Measurements from ENCODE around the gene TMEM17. TPM values are rescaled to one million over a fixed set of nuclear protein-coding genes. Genes with fewer than 3 reads are reported as not detected.

The TMEM17 gene
- total and polyA plus RNA-seq, 2 of the 13 experiments (the other 11 are each of a cell fraction or from before 2014, with no cell fraction given), result 0.22 to 0.50 TPM

DNA sequence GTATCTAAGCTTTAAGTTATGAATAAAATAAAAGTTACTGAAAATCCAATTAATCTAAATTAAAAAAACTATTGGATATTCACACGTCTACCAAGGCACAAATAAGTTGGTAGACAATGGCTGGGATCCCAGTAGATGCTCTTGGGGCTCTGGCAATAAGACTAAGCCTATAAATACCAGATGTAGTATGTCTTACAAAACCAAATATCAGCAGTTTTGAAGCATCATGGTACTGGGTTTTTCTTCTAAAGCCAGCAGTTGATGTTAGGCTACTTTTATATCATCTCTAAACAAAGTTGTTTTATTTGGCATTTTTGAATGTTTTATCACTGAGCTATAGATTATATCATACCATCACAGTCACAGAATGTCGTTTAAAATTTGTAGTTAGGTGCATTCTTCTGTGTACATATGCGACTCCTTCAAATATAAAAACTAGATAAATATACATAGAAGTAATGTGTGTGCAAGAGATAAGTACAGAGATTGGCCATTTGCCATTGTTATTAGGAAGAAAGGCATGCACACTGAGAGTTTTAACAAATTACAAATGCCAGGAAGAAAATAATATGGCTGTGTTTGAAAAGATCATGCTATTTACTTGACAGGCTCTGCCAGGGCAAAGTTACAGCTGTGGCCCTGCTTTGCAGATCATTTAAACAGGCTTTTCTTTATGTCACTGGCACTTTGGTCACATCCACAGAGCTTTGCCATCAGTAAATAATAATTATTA is 21.6 kb upstream of the TMEM17 start (continued):
- TF ChIP-seq, protein P1, sequence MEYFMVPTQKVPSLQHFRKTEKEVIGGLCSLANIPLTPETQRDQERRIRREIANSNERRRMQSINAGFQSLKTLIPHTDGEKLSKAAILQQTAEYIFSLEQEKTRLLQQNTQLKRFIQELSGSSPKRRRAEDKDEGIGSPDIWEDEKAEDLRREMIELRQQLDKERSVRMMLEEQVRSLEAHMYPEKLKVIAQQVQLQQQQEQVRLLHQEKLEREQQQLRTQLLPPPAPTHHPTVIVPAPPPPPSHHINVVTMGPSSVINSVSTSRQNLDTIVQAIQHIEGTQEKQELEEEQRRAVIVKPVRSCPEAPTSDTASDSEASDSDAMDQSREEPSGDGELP (IDR thresholded peaks at IDR 0.05; ENCODE audit: borderline replicate concordance, low read depth), result peak; percentile 51; the same call in 1 of the 2 replicates
- TF ChIP-seq HMGA1 (CRISPR knock-in tag; conservative IDR thresholded peaks at IDR 0.05) (no peak), NCOA5 (CRISPR knock-in tag; IDR thresholded peaks at IDR 0.05) (no peak), CENPX (CRISPR knock-in tag; IDR thresholded peaks at IDR 0.05) (no peak), MIER2 (CRISPR knock-in tag; IDR thresholded peaks at IDR 0.05) (no peak), RXRB (CRISPR knock-in tag; IDR thresholded peaks at IDR 0.05; ENCODE audit: borderline replicate concordance) (peak; percentile 44; the same call in 1 of the 2 replicates), KLF15 (CRISPR knock-in tag; IDR thresholded peaks at IDR 0.05; ENCODE audit: borderline replicate concordance) (no peak), RBFOX2 (IDR thresholded peaks at IDR 0.05; ENCODE audit: low read depth, low read length) (no peak), BCL6 (CRISPR knock-in tag; IDR thresholded peaks at IDR 0.05) (no peak)
- TF ChIP-seq, protein P2, sequence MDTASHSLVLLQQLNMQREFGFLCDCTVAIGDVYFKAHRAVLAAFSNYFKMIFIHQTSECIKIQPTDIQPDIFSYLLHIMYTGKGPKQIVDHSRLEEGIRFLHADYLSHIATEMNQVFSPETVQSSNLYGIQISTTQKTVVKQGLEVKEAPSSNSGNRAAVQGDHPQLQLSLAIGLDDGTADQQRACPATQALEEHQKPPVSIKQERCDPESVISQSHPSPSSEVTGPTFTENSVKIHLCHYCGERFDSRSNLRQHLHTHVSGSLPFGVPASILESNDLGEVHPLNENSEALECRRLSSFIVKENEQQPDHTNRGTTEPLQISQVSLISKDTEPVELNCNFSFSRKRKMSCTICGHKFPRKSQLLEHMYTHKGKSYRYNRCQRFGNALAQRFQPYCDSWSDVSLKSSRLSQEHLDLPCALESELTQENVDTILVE (CRISPR knock-in tag; IDR thresholded peaks at IDR 0.05), result peak; percentile 40
- TF ChIP-seq, protein P3, sequence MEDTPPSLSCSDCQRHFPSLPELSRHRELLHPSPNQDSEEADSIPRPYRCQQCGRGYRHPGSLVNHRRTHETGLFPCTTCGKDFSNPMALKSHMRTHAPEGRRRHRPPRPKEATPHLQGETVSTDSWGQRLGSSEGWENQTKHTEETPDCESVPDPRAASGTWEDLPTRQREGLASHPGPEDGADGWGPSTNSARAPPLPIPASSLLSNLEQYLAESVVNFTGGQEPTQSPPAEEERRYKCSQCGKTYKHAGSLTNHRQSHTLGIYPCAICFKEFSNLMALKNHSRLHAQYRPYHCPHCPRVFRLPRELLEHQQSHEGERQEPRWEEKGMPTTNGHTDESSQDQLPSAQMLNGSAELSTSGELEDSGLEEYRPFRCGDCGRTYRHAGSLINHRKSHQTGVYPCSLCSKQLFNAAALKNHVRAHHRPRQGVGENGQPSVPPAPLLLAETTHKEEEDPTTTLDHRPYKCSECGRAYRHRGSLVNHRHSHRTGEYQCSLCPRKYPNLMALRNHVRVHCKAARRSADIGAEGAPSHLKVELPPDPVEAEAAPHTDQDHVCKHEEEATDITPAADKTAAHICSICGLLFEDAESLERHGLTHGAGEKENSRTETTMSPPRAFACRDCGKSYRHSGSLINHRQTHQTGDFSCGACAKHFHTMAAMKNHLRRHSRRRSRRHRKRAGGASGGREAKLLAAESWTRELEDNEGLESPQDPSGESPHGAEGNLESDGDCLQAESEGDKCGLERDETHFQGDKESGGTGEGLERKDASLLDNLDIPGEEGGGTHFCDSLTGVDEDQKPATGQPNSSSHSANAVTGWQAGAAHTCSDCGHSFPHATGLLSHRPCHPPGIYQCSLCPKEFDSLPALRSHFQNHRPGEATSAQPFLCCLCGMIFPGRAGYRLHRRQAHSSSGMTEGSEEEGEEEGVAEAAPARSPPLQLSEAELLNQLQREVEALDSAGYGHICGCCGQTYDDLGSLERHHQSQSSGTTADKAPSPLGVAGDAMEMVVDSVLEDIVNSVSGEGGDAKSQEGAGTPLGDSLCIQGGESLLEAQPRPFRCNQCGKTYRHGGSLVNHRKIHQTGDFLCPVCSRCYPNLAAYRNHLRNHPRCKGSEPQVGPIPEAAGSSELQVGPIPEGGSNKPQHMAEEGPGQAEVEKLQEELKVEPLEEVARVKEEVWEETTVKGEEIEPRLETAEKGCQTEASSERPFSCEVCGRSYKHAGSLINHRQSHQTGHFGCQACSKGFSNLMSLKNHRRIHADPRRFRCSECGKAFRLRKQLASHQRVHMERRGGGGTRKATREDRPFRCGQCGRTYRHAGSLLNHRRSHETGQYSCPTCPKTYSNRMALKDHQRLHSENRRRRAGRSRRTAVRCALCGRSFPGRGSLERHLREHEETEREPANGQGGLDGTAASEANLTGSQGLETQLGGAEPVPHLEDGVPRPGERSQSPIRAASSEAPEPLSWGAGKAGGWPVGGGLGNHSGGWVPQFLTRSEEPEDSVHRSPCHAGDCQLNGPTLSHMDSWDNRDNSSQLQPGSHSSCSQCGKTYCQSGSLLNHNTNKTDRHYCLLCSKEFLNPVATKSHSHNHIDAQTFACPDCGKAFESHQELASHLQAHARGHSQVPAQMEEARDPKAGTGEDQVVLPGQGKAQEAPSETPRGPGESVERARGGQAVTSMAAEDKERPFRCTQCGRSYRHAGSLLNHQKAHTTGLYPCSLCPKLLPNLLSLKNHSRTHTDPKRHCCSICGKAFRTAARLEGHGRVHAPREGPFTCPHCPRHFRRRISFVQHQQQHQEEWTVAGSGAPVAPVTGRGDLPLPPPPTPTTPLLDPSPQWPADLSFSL (CRISPR knock-in tag; IDR thresholded peaks at IDR 0.05), result no peak
- TF ChIP-seq, protein P4, sequence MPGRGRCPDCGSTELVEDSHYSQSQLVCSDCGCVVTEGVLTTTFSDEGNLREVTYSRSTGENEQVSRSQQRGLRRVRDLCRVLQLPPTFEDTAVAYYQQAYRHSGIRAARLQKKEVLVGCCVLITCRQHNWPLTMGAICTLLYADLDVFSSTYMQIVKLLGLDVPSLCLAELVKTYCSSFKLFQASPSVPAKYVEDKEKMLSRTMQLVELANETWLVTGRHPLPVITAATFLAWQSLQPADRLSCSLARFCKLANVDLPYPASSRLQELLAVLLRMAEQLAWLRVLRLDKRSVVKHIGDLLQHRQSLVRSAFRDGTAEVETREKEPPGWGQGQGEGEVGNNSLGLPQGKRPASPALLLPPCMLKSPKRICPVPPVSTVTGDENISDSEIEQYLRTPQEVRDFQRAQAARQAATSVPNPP (CRISPR knock-in tag; IDR thresholded peaks at IDR 0.05), result no peak
- TF ChIP-seq, protein P5, sequence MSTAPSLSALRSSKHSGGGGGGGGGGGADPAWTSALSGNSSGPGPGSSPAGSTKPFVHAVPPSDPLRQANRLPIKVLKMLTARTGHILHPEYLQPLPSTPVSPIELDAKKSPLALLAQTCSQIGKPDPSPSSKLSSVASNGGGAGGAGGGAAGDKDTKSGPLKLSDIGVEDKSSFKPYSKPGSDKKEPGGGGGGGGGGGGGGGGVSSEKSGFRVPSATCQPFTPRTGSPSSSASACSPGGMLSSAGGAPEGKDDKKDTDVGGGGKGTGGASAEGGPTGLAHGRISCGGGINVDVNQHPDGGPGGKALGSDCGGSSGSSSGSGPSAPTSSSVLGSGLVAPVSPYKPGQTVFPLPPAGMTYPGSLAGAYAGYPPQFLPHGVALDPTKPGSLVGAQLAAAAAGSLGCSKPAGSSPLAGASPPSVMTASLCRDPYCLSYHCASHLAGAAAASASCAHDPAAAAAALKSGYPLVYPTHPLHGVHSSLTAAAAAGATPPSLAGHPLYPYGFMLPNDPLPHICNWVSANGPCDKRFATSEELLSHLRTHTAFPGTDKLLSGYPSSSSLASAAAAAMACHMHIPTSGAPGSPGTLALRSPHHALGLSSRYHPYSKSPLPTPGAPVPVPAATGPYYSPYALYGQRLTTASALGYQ (CRISPR knock-in tag; IDR thresholded peaks at IDR 0.05), result no peak
- TF ChIP-seq, protein P6, sequence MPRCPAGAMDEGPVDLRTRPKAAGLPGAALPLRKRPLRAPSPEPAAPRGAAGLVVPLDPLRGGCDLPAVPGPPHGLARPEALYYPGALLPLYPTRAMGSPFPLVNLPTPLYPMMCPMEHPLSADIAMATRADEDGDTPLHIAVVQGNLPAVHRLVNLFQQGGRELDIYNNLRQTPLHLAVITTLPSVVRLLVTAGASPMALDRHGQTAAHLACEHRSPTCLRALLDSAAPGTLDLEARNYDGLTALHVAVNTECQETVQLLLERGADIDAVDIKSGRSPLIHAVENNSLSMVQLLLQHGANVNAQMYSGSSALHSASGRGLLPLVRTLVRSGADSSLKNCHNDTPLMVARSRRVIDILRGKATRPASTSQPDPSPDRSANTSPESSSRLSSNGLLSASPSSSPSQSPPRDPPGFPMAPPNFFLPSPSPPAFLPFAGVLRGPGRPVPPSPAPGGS (CRISPR knock-in tag; IDR thresholded peaks at IDR 0.05), result no peak
